Measurements from ENCODE around the gene SCYGR2. TPM values are rescaled to one million over a fixed set of nuclear protein-coding genes. Genes with fewer than 3 reads are reported as not detected.
"Not testable (repeated sequence)": the region's sequence is repeated elsewhere in the genome, so short reads cannot be mapped to it uniquely, and the experiment has no call there.

The SCYGR2 gene, protein sequence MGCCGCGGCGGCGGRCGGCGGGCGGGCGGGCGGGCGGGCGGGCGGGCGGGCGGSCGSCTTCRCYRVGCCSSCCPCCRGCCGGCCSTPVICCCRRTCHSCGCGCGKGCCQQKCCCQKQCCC
- not detected in 2 replicates for total RNA-seq (2014; rRNA removed; shearing (Covaris generic); ENCODE audit: low replicate concordance)

DNA sequence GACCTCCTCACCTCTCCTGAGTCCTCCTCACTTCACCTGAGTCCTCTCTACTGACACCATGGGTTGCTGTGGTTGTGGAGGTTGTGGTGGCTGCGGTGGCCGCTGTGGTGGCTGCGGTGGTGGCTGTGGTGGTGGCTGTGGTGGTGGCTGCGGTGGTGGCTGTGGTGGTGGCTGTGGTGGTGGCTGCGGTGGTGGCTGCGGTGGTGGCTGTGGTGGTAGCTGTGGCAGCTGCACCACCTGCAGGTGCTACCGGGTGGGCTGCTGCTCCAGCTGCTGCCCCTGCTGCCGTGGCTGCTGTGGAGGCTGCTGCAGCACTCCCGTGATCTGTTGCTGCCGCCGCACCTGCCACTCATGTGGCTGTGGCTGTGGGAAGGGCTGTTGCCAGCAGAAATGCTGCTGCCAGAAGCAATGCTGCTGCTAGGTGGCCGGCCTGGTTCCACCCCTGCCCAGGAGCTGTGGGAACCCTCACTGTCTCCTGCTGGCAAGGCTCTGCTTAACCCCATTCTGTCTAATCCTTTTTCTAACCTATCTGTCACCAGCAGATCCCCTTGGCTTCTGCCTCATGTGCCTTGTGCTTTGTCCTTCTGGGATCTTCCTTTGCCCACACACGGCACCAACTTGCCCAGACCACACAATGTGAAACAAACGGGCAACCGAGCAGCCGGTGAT, at the start of gene SCYGR2:
Gene SCYGR2 (plus strand): TSS at position 59 of the 669 bp plus-strand sequence. CDS start 0 bp downstream, at position 59.
- H3K9ac ChIP-seq (ENCODE audit: low read length); H4K20me1 ChIP-seq (ENCODE audit: insufficient read depth, low read depth, low read length); H3K36me3 ChIP-seq (ENCODE audit: insufficient read depth, low read length); H3K27ac ChIP-seq (ENCODE audit: low read length); H2AFZ ChIP-seq (ENCODE audit: low read length); H3K4me1 ChIP-seq (ENCODE audit: low read length); H3K27me3 ChIP-seq (ENCODE audit: low read length); H3K9me2 ChIP-seq (replicated peaks; ENCODE audit: insufficient read depth, low read length); H3K4me3 ChIP-seq (ENCODE audit: low read length); H3K79me2 ChIP-seq (ENCODE audit: low read length); H3K9me3 ChIP-seq (ENCODE audit: low read length); H3K4me2 ChIP-seq (ENCODE audit: low read depth, low read length, poor library complexity, severe bottlenecking); DNase-seq: not testable (repeated sequence)

DNA sequence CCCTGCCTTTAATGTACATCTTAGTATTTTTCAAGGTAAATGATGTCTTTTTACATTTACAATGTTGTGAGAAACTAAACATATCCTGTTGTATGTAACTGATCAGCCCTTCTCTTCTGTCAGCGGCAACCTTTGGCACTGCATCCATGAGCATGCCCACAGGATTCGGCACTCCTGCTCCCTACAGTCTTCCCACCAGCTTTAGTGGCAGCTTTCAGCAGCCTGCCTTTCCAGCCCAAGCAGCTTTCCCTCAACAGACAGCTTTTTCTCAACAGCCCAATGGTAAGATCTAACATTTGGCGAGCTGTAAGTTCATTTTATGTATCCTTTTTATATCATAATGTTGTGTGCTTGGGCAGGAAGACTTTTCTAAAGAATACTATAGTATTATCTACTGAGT, 46.9 kb upstream of the SCYGR2 start:
- no peak overlapping the region for H3K9ac ChIP-seq (ENCODE audit: low read length)
- peaks cover 12% of the 10 kb centered on the region; the same call in 1 of the 2 replicates for H3K79me2 ChIP-seq (ENCODE audit: low read length)
- H3K36me3 ChIP-seq (ENCODE audit: insufficient read depth, low read length) = peaks cover 29% of the 10 kb centered on the region; the same call in 1 of the 2 replicates
- H4K20me1 ChIP-seq (ENCODE audit: insufficient read depth, low read depth, low read length) = no peaks in the 10 kb centered on the region
- H3K4me3 ChIP-seq (ENCODE audit: low read length) = no peak overlapping the region
- no peak for DNase-seq
- no peaks in the 10 kb centered on the region for H3K4me1 ChIP-seq (ENCODE audit: low read length)
- no peaks in the 10 kb centered on the region for H3K27me3 ChIP-seq (ENCODE audit: low read length)
- no peak overlapping the region for H3K4me2 ChIP-seq (ENCODE audit: low read depth, low read length, poor library complexity, severe bottlenecking)
- no peaks in the 10 kb centered on the region for H3K9me3 ChIP-seq (ENCODE audit: low read length)
- H2AFZ ChIP-seq (ENCODE audit: low read length) = no peak overlapping the region
- no peaks in the 10 kb centered on the region for H3K9me2 ChIP-seq (replicated peaks; ENCODE audit: insufficient read depth, low read length)
- H3K27ac ChIP-seq (ENCODE audit: low read length) = no peak overlapping the region

DNA sequence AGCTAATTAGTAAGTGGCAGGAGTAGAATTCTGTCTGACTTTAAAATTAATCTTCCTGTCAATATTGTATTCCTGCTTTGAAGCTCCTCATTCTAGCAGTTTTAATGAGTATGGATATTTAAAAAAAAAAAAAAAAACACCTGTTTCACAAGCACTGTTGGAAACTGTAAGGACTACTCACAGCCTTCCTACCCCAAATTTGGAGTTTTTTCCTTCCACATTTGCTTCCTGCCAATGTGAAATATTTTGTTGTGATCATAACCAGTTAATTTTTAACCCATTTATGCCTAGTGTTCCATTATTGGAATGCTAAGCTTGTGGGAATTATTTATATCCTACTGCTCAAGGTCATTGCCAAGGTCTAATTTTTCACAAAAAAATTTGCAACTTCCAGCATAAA, 36.1 kb upstream of the SCYGR2 start:
- H3K36me3 ChIP-seq (ENCODE audit: insufficient read depth, low read length) = peaks cover 10% of the 10 kb centered on the region; the same call in 1 of the 2 replicates
- no peaks in the 10 kb centered on the region for H3K79me2 ChIP-seq (ENCODE audit: low read length)
- no peak overlapping the region for H3K27ac ChIP-seq (ENCODE audit: low read length)
- H3K27me3 ChIP-seq (ENCODE audit: low read length) = no peaks in the 10 kb centered on the region
- H3K9me2 ChIP-seq (replicated peaks; ENCODE audit: insufficient read depth, low read length) = no peaks in the 10 kb centered on the region
- no peak for DNase-seq
- no peak overlapping the region for H3K4me2 ChIP-seq (ENCODE audit: low read depth, low read length, poor library complexity, severe bottlenecking)
- no peaks in the 10 kb centered on the region for H3K9me3 ChIP-seq (ENCODE audit: low read length)
- no peaks in the 10 kb centered on the region for H4K20me1 ChIP-seq (ENCODE audit: insufficient read depth, low read depth, low read length)
- H3K9ac ChIP-seq (ENCODE audit: low read length) = no peak overlapping the region
- H3K4me3 ChIP-seq (ENCODE audit: low read length) = no peak overlapping the region
- H3K4me1 ChIP-seq (ENCODE audit: low read length) = peaks cover 17% of the 10 kb centered on the region
- no peak overlapping the region for H2AFZ ChIP-seq (ENCODE audit: low read length)

DNA sequence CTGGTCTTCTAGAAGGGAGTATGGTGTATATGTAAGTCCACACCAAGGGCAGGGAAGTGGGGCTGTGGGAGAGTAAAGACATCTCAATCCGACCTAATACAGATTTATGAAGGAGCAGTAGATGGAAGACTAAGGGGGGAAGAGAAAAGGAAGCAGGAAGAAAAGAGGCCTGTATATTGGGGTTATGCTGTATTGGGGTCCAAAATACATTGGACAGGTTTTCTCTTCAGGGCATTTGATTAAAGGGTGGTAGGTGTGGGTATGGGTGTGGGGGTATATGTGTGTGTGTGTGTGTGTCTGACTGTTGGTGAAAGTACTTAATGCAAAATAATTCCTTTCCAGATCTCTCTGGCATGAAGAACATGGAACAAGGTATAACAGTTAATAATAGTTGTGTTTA, 33.6 kb upstream of the SCYGR2 start:
- peaks cover 17% of the 10 kb centered on the region for H3K4me1 ChIP-seq (ENCODE audit: low read length)
- no peak overlapping the region for H3K4me3 ChIP-seq (ENCODE audit: low read length)
- no peaks in the 10 kb centered on the region for H4K20me1 ChIP-seq (ENCODE audit: insufficient read depth, low read depth, low read length)
- DNase-seq = no peak
- no peaks in the 10 kb centered on the region for H3K79me2 ChIP-seq (ENCODE audit: low read length)
- no peak overlapping the region for H2AFZ ChIP-seq (ENCODE audit: low read length)
- H3K9me2 ChIP-seq (replicated peaks; ENCODE audit: insufficient read depth, low read length) = no peaks in the 10 kb centered on the region
- H3K9me3 ChIP-seq (ENCODE audit: low read length) = no peaks in the 10 kb centered on the region
- H3K27me3 ChIP-seq (ENCODE audit: low read length) = no peaks in the 10 kb centered on the region
- H3K4me2 ChIP-seq (ENCODE audit: low read depth, low read length, poor library complexity, severe bottlenecking) = no peak overlapping the region
- H3K36me3 ChIP-seq (ENCODE audit: insufficient read depth, low read length) = peaks cover 10% of the 10 kb centered on the region; the same call in 1 of the 2 replicates
- H3K27ac ChIP-seq (ENCODE audit: low read length) = no peak overlapping the region
- H3K9ac ChIP-seq (ENCODE audit: low read length) = no peak overlapping the region

DNA sequence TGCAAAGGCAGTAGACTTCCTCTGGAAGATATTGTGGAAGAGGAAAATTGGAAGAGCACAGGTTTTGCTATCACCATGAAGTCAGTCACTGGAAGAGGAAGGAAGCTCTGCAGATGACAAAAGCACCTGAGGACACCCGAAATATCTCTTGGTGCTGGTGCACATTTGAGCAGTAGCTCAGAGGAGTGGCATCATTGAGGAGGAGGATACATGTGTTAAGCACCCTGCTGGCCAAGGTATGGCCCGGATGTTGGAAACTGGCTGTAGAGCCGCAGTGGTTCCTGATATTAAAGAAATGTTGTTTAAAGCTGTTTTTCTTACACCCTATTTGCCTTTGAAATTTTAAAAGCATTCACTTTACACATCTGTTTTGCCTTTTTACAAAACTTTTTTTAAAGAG, 32.7 kb upstream of the SCYGR2 start:
- Histone ChIP-seq H4K20me1 (ENCODE audit: insufficient read depth, low read depth, low read length) (no peaks in the 10 kb centered on the region), H3K79me2 (ENCODE audit: low read length) (no peaks in the 10 kb centered on the region), H3K27ac (ENCODE audit: low read length) (no peak overlapping the region), H3K4me1 (ENCODE audit: low read length) (peaks cover 17% of the 10 kb centered on the region), H3K4me3 (ENCODE audit: low read length) (no peak overlapping the region), H3K9me3 (ENCODE audit: low read length) (no peaks in the 10 kb centered on the region), H3K36me3 (ENCODE audit: insufficient read depth, low read length) (peaks cover 10% of the 10 kb centered on the region; the same call in 1 of the 2 replicates), H3K9ac (ENCODE audit: low read length) (no peak overlapping the region), H3K9me2 (replicated peaks; ENCODE audit: insufficient read depth, low read length) (no peaks in the 10 kb centered on the region), H2AFZ (ENCODE audit: low read length) (no peak overlapping the region), H3K4me2 (ENCODE audit: low read depth, low read length, poor library complexity, severe bottlenecking) (no peak overlapping the region), H3K27me3 (ENCODE audit: low read length) (no peaks in the 10 kb centered on the region)
- no peak for DNase-seq

DNA sequence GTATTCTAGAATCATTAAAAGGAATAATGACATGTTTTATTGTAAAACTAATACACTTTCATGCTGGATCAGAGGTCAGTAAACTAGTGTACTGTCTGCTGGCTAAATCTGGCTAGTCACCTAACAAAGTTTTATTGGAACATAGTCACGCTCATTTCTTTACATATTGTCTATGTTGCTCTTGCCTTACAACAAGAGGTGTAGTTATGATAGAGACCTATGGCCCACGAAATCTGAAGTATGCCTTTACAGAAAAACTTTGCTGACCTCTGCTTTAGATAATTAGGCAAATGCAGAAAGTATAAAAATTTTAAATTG, 29.9 kb upstream of the SCYGR2 start:
- peaks cover 17% of the 10 kb centered on the region for H3K4me1 ChIP-seq (ENCODE audit: low read length)
- DNase-seq = no peak
- H3K27ac ChIP-seq (ENCODE audit: low read length) = no peak overlapping the region
- H3K9me2 ChIP-seq (replicated peaks; ENCODE audit: insufficient read depth, low read length) = no peaks in the 10 kb centered on the region
- no peak overlapping the region for H3K4me2 ChIP-seq (ENCODE audit: low read depth, low read length, poor library complexity, severe bottlenecking)
- H3K36me3 ChIP-seq (ENCODE audit: insufficient read depth, low read length) = peaks cover 6% of the 10 kb centered on the region; the same call in 1 of the 2 replicates
- H3K79me2 ChIP-seq (ENCODE audit: low read length) = no peaks in the 10 kb centered on the region
- no peaks in the 10 kb centered on the region for H4K20me1 ChIP-seq (ENCODE audit: insufficient read depth, low read depth, low read length)
- H2AFZ ChIP-seq (ENCODE audit: low read length) = no peak overlapping the region
- H3K9ac ChIP-seq (ENCODE audit: low read length) = no peak overlapping the region
- H3K4me3 ChIP-seq (ENCODE audit: low read length) = no peak overlapping the region
- H3K9me3 ChIP-seq (ENCODE audit: low read length) = no peaks in the 10 kb centered on the region
- H3K27me3 ChIP-seq (ENCODE audit: low read length) = no peaks in the 10 kb centered on the region

DNA sequence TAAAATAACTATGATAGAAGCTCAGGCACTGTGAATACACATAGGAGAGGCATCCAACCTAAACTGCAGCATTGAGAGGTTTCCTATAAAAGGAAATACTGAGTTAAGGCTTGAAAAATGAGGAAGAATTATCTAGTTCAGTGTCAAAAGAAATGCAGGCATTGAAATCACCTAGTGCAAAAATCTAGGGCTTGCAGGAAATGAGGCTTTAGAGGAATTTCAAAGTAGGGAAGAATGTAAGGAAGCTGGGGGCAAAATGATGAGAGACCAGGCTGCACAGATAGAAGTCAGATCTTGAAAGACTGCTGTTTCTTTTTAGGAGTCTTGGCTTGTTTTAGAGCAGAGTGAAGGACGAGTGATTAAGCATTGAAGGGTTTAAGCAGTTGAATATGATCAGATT, 28.1 kb upstream of the SCYGR2 start:
- Histone ChIP-seq H3K36me3 (ENCODE audit: insufficient read depth, low read length) (no peaks in the 10 kb centered on the region), H3K4me2 (ENCODE audit: low read depth, low read length, poor library complexity, severe bottlenecking) (no peak overlapping the region), H3K79me2 (ENCODE audit: low read length) (no peaks in the 10 kb centered on the region), H3K27me3 (ENCODE audit: low read length) (no peaks in the 10 kb centered on the region), H3K9ac (ENCODE audit: low read length) (no peak overlapping the region), H3K4me1 (ENCODE audit: low read length) (peaks cover 4% of the 10 kb centered on the region), H4K20me1 (ENCODE audit: insufficient read depth, low read depth, low read length) (no peaks in the 10 kb centered on the region), H3K27ac (ENCODE audit: low read length) (no peak overlapping the region), H2AFZ (ENCODE audit: low read length) (no peak overlapping the region), H3K9me3 (ENCODE audit: low read length) (no peaks in the 10 kb centered on the region), H3K4me3 (ENCODE audit: low read length) (no peak overlapping the region), H3K9me2 (replicated peaks; ENCODE audit: insufficient read depth, low read length) (no peaks in the 10 kb centered on the region)
- DNase-seq = no peak

DNA sequence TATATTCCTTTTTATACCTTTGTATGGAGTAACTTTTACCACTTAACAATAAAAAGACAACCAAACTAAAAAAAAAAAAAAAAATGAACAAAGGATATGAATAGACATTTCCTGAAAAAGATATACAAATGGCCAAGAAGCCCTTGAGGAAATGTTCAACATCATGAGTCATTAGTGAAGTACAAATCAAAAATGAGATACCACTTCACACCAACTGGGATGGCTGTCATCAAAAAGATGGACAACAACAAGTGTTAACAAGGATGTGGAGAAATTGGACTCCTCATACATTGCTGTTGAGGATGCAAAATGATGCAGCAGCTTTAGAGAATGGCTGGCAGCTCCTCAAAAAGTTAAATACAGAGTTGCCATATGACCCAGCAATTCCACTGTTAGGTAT, 22.6 kb upstream of the SCYGR2 start:
- Histone ChIP-seq H3K79me2 (ENCODE audit: low read length) (no peaks in the 10 kb centered on the region), H2AFZ (ENCODE audit: low read length) (no peak overlapping the region), H3K4me2 (ENCODE audit: low read depth, low read length, poor library complexity, severe bottlenecking) (no peak overlapping the region), H3K4me1 (ENCODE audit: low read length) (no peaks in the 10 kb centered on the region), H4K20me1 (ENCODE audit: insufficient read depth, low read depth, low read length) (no peaks in the 10 kb centered on the region), H3K36me3 (ENCODE audit: insufficient read depth, low read length) (no peaks in the 10 kb centered on the region), H3K9me3 (ENCODE audit: low read length) (no peaks in the 10 kb centered on the region), H3K27me3 (ENCODE audit: low read length) (no peaks in the 10 kb centered on the region), H3K27ac (ENCODE audit: low read length) (no peak overlapping the region), H3K9me2 (replicated peaks; ENCODE audit: insufficient read depth, low read length) (no peaks in the 10 kb centered on the region), H3K9ac (ENCODE audit: low read length) (no peak overlapping the region), H3K4me3 (ENCODE audit: low read length) (no peak overlapping the region)
- DNase-seq = no peak
